Liver (tissue), 9 donors: Measurements from ENCODE around the gene CAMK2B. TPM values are rescaled to one million over a fixed set of nuclear protein-coding genes. Genes with fewer than 3 reads are reported as not detected.

Experiments used
- DNase-seq: peaks from one replicate; pipeline ENCODE4 v3.0.0-alpha.2; 2017; ENCODE audit warnings: low spot score
- H3K27ac ChIP-seq, 2 donors: one replicate each; pipeline ENCODE4 v1.7.0; 2013; ENCODE audit warnings: inconsistent platforms in 2 of 2, low read length in 2 of 2, control low read depth in 1 of 2, low read depth in 1 of 2, mild to moderate bottlenecking in 1 of 2
- H3K27me3 ChIP-seq, 4 donors: one replicate each; pipeline versions ENCODE4 v1.6.1 to v1.7.0; 2013; ENCODE audit warnings: low read length in 3 of 4, inconsistent platforms in 1 of 4, mild to moderate bottlenecking in 1 of 4, moderate library complexity in 1 of 4; ENCODE audit not compliant: control insufficient read depth in 4 of 4, insufficient read depth in 4 of 4
- H3K36me3 ChIP-seq, 4 donors: one replicate each; pipeline versions ENCODE4 v1.6.1 to v1.7.0; 2013; ENCODE audit warnings: low read length in 3 of 4, mild to moderate bottlenecking in 3 of 4, low read depth in 1 of 4, moderate library complexity in 1 of 4; ENCODE audit not compliant: control insufficient read depth in 4 of 4, insufficient read depth in 3 of 4
- H3K4me1 ChIP-seq, 4 donors: one replicate each; pipeline versions ENCODE4 v1.6.1 to v1.7.0; 2013; ENCODE audit warnings: low read length in 3 of 4, mild to moderate bottlenecking in 3 of 4, moderate library complexity in 1 of 4; ENCODE audit not compliant: control insufficient read depth in 4 of 4, insufficient read depth in 4 of 4
- H3K4me3 ChIP-seq, 3 donors: one replicate each; pipeline versions ENCODE4 v1.6.1 to v1.7.0; 2013; ENCODE audit warnings: low read length in 3 of 3, control low read depth in 1 of 3, low read depth in 1 of 3, mild to moderate bottlenecking in 1 of 3
- H3K9ac ChIP-seq, 2 donors: one replicate each; pipeline ENCODE4 v1.7.0; 2013; ENCODE audit warnings: low read length in 2 of 2, mild to moderate bottlenecking in 2 of 2, moderate library complexity in 2 of 2, control low read depth in 1 of 2, low read depth in 1 of 2
- H3K9me3 ChIP-seq, 4 donors: one replicate each; pipeline versions ENCODE4 v1.6.1 to v1.7.0; 2013; ENCODE audit warnings: low read length in 3 of 4; ENCODE audit not compliant: control insufficient read depth in 4 of 4
- ATF3 ChIP-seq: IDR thresholded peaks from 2 replicates; pipeline ENCODE4 v1.6.1; 2016; ENCODE audit warnings: antibody characterized with exemption
- EGR1 ChIP-seq, 2 donors: IDR thresholded peaks; 2 replicates each; pipeline ENCODE4 v1.6.1; 2016 to 2018; ENCODE audit warnings: antibody characterized with exemption in 2 of 2, low read depth in 2 of 2
- FOXA1 ChIP-seq: IDR thresholded peaks from 2 replicates; pipeline ENCODE4 v1.6.1; 2016; ENCODE audit warnings: antibody characterized with exemption
- FOXA2 ChIP-seq: IDR thresholded peaks from 2 replicates; pipeline ENCODE4 v1.6.1; 2016; ENCODE audit warnings: antibody characterized with exemption
- GABPA ChIP-seq, 2 donors: IDR thresholded peaks in 1 of 2; conservative IDR thresholded peaks in 1 of 2; 2 replicates each; pipeline ENCODE4 v1.6.1; 2016; ENCODE audit warnings: antibody characterized with exemption in 2 of 2, mild to moderate bottlenecking in 1 of 2, moderate library complexity in 1 of 2
- HNF4A ChIP-seq, 2 donors: conservative IDR thresholded peaks; 2 replicates each; pipeline ENCODE4 v1.6.1; 2016; ENCODE audit warnings: antibody characterized with exemption in 2 of 2, mild to moderate bottlenecking in 2 of 2
- HNF4G ChIP-seq: IDR thresholded peaks from 2 replicates; pipeline ENCODE4 v1.6.1; 2016; ENCODE audit warnings: antibody characterized with exemption
- JUND ChIP-seq, 2 donors: IDR thresholded peaks; 2 replicates each; pipeline ENCODE4 v1.6.1; 2016; ENCODE audit warnings: antibody characterized with exemption in 2 of 2
- NR2F2 ChIP-seq: IDR thresholded peaks from 2 replicates; pipeline ENCODE4 v1.6.1; 2016; ENCODE audit warnings: antibody characterized with exemption
- RAD21 ChIP-seq, 2 donors: IDR thresholded peaks; 2 replicates each; pipeline ENCODE4 v1.6.1; 2016; ENCODE audit warnings: antibody characterized with exemption in 2 of 2, mild to moderate bottlenecking in 2 of 2
- REST ChIP-seq: IDR thresholded peaks from 2 replicates; pipeline ENCODE4 v1.6.1; 2016; ENCODE audit warnings: antibody characterized with exemption, mild to moderate bottlenecking
- RXRA ChIP-seq, 2 donors: IDR thresholded peaks; 2 replicates each; pipeline ENCODE4 v1.6.1; 2017 to 2018; ENCODE audit warnings: antibody characterized with exemption in 2 of 2, mild to moderate bottlenecking in 1 of 2
- SP1 ChIP-seq: IDR thresholded peaks from 2 replicates; pipeline ENCODE4 v1.6.1; 2018; ENCODE audit warnings: antibody characterized with exemption, mild to moderate bottlenecking
- YY1 ChIP-seq: IDR thresholded peaks from 2 replicates; pipeline ENCODE4 v1.6.1; 2016; ENCODE audit warnings: antibody characterized with exemption, mild to moderate bottlenecking
- ZBTB33 ChIP-seq: IDR thresholded peaks from 2 replicates; pipeline ENCODE4 v1.6.1; 2016; ENCODE audit warnings: antibody characterized with exemption
- WGBS: extraction: QIAGEN DNeasy Blood & Tissue Kit; methylation state at CpG from one replicate; pipeline ENCODE4 v1.1.7; 2013; 5-methylcytosine and 5-hydroxymethylcytosine counted together
- polyA plus RNA-seq, 2 donors: library from polyadenylated mRNA; stranded (reverse) in 1 of 2; unstranded in 1 of 2; fragments of 200-250 nt in 1 of 2; fragments of >200 nt in 1 of 2; fragmentation: Nextera tagmentation in 1 of 2; extraction: Ambion mirVana in 1 of 2; gene quantifications; one replicate each; pipeline versions ENCODE4 v1.2.1 to v1.2.3, GENCODE V29; 2013 to 2015
- total RNA-seq, 2 donors: library from RNA; depleted of rRNA; stranded (reverse); fragments of >200 nt; gene quantifications; one replicate each; pipeline ENCODE4 v1.2.3, GENCODE V29; 2014
- TF ChIP-seq, protein P1 (sequence below): IDR thresholded peaks from 2 replicates; pipeline ENCODE4 v1.6.1; 2016; ENCODE audit warnings: antibody characterized with exemption
- donor health status: healthy.
- donor health status: healthy.
- donor health status: healthy.
- donor health status: healthy.
- donor health status: healthy.

Gene CAMK2B
- total and polyA plus RNA-seq, 4 donors: 2.1 to 3.3 (median 2.2) TPM; not detected in 1

DNA sequence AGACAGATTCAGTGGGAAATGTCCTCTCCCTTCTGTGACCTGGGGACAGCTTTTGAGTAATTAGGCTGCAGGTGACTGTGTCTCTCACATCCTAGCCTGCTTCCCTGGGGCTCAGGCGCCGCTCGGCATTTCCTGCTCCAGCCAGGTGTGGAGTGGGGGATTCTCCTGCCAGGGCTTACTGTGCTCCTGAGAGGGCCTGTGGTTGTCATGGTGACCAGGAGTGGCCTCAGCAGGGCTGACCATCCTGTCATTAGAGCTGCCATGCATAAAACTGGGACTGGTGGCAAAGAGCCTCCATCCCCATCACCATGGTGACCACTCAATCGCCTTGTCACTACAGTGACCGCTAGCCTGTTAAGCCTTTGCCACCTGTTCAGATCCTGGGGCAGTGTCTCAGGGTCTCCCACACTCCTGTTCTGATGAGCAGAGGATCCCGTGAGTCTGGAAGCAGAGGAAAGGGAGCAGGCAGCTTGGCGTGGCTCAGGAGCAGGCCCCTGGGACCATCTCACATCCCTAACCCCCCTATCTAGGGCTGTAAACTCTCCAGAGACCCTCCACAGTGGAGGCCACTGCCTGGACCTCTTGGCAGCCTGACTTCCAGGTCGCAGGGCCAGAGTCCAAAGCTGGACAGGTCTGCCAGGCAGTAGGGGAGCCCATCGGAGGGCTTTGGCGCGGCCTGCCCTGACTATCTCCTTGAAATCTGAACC is 136.0 kb downstream of the CAMK2B start, which contains the start of gene GCK:
Gene GCK, minus strand, starts transcription at position 154 of the 707 bp plus-strand sequence. CDS start 486 bp downstream, outside the sequence.
- peaks cover 0 to 10% (median 4%) of the 10 kb centered on the region in 4 donors for H3K4me1 ChIP-seq
- no peaks in the 10 kb centered on the region for H3K9me3 ChIP-seq
- DNase-seq: no peak
- WGBS: 83% methylated on average over 11 of the region's 11 CpGs
- TF ChIP-seq FOXA1 (no peak), SP1 (no peak), NR2F2 (no peak), FOXA2 (no peak), ATF3 (no peak), EGR1 (IDR thresholded peaks at IDR 0.05; ENCODE audit: low read depth in 2 of 2) (no peak), GABPA (IDR thresholded peaks at IDR 0.05 in 1 of 2, conservative IDR thresholded peaks at IDR 0.05 in 1 of 2) (no peak), RAD21 (IDR thresholded peaks at IDR 0.05) (no peak), YY1 (no peak), JUND (IDR thresholded peaks at IDR 0.05) (no peak), HNF4G (no peak), HNF4A (conservative IDR thresholded peaks at IDR 0.05) (no peak), RXRA (IDR thresholded peaks at IDR 0.05) (no peak), REST (no peak)
- TF ChIP-seq, protein P1, sequence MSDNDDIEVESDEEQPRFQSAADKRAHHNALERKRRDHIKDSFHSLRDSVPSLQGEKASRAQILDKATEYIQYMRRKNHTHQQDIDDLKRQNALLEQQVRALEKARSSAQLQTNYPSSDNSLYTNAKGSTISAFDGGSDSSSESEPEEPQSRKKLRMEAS: no peak
- no peak within 1 kb of the TSS for H3K27ac ChIP-seq
- H3K27me3 ChIP-seq: no peaks in the 10 kb centered on the region
- H3K36me3 ChIP-seq: no peaks in the 10 kb centered on the region
- no peak within 1 kb of the TSS for H3K9ac ChIP-seq
- no peak within 1 kb of the TSS for H3K4me3 ChIP-seq

DNA sequence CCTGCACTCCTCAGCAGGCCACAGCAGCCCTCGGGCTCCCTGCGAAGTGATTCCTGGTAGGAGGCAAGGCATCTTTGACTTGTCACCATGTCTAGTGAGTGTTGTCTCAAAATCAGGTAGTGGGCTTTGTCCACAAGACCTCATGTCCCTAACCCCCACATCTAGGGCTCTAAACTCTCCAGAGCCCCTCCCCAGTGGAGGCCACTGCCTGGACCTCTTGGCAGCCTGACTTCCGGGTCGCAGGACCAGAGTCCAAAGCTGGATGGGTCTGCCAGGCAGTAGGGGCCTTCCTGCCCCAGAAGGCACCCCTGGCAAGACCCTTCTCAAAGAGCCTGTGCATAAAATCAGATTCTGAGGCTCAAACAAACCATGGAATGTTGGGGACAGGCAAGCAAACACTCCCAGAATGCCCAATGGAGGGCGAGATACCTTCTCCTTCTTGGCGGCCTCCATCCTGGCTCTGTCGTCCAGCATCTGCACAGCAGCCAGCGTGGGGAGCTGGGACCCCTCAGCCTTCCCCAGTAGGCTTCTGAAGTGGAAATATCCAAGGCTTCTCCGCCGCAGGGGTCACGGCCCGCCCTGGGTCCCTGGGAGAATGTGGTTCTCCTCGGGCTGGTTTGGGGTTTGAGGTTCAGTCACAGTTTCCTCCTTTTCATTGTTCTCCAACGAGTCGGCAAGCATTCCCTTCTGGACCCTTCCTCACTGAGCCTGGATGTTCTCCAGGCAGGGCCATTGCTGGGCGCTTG is 136.7 kb downstream of the CAMK2B start:
- H3K36me3 ChIP-seq: no peaks in the 10 kb centered on the region
- H3K27ac ChIP-seq: no peak overlapping the region
- no peak overlapping the region for H3K4me3 ChIP-seq
- 86% methylated on average over 16 of the region's 16 CpGs for WGBS
- H3K27me3 ChIP-seq: no peaks in the 10 kb centered on the region
- no peak overlapping the region for H3K9ac ChIP-seq
- TF ChIP-seq SP1 (no peak), HNF4A (conservative IDR thresholded peaks at IDR 0.05) (no peak), FOXA1 (no peak), EGR1 (IDR thresholded peaks at IDR 0.05; ENCODE audit: low read depth in 2 of 2) (no peak), ZBTB33 (no peak), RAD21 (IDR thresholded peaks at IDR 0.05) (no peak)
- TF ChIP-seq, protein P1: no peak
- H3K9me3 ChIP-seq: no peaks in the 10 kb centered on the region
- peaks cover 0 to 10% (median 4%) of the 10 kb centered on the region in 4 donors for H3K4me1 ChIP-seq
- DNase-seq: no peak
